Trophoblast cell (in vitro differentiated cells and primary cell): Measurements from ENCODE around the gene UBE2D2.

ENCODE experiments used
- DNase-seq, 2 donors: peaks; one replicate each; pipeline ENCODE4 v3.0.0-alpha.2; 2016
- H2AFZ ChIP-seq: 2 replicates; pipeline ENCODE4 v1.6.1; 2013; ENCODE audit warnings: low read length, moderate library complexity, mild to moderate bottlenecking; ENCODE audit not compliant: insufficient read depth, poor library complexity
- H2AK5ac ChIP-seq: 2 replicates; pipeline ENCODE4 v1.6.1; 2013; ENCODE audit warnings: mild to moderate bottlenecking, low read length
- H2BK120ac ChIP-seq: 2 replicates; pipeline ENCODE4 v1.6.1; 2013; ENCODE audit warnings: low read length, mild to moderate bottlenecking, moderate library complexity; ENCODE audit not compliant: insufficient read depth, poor library complexity
- H2BK12ac ChIP-seq: 2 replicates; pipeline ENCODE4 v1.6.1; 2013; ENCODE audit warnings: mild to moderate bottlenecking, low read length, moderate library complexity
- H2BK5ac ChIP-seq: 2 replicates; pipeline ENCODE4 v1.6.1; 2013; ENCODE audit warnings: low read length, low read depth, moderate library complexity, mild to moderate bottlenecking; ENCODE audit not compliant: poor library complexity
- H3K14ac ChIP-seq: 2 replicates; pipeline ENCODE4 v1.6.1; 2013; ENCODE audit warnings: mild to moderate bottlenecking, low read length
- H3K18ac ChIP-seq: 2 replicates; pipeline ENCODE4 v1.6.1; 2013; ENCODE audit warnings: mild to moderate bottlenecking, low read length
- H3K23ac ChIP-seq: 2 replicates; pipeline ENCODE4 v1.6.1; 2013; ENCODE audit warnings: low read length
- H3K27ac ChIP-seq: 2 replicates; pipeline ENCODE4 v1.5.1; 2013; ENCODE audit warnings: low read depth, mild to moderate bottlenecking, inconsistent platforms, low read length, moderate library complexity
- H3K27me3 ChIP-seq: 2 replicates; pipeline ENCODE4 v1.6.1; 2013; ENCODE audit warnings: inconsistent platforms, mild to moderate bottlenecking, low read length, moderate library complexity; ENCODE audit not compliant: insufficient read depth
- H3K36me3 ChIP-seq, 2 experiments: 1 replicate in 1 of 2; 2 replicates in 1 of 2; pipeline ENCODE4 v1.6.1; 2013; ENCODE audit warnings: low read length in 2 of 2, mild to moderate bottlenecking in 2 of 2, moderate library complexity in 1 of 2; ENCODE audit not compliant: insufficient read depth in 2 of 2, control insufficient read depth in 1 of 2
- H3K4ac ChIP-seq: 2 replicates; pipeline ENCODE4 v1.6.1; 2013; ENCODE audit warnings: low read depth, mild to moderate bottlenecking, low read length, moderate library complexity
- H3K4me1 ChIP-seq, 2 experiments: 1 replicate in 1 of 2; 2 replicates in 1 of 2; pipeline ENCODE4 v1.6.1; 2013; ENCODE audit warnings: low read length in 2 of 2, mild to moderate bottlenecking in 2 of 2, moderate library complexity in 1 of 2; ENCODE audit not compliant: insufficient read depth in 2 of 2, control insufficient read depth in 1 of 2
- H3K4me2 ChIP-seq: 2 replicates; pipeline ENCODE4 v1.6.1; 2013; ENCODE audit warnings: inconsistent platforms, mild to moderate bottlenecking, low read length, moderate library complexity
- H3K4me3 ChIP-seq: 2 replicates; pipeline ENCODE4 v1.5.1; 2013; ENCODE audit warnings: mild to moderate bottlenecking, low read depth, low read length, inconsistent platforms
- H3K79me1 ChIP-seq: one replicate; pipeline ENCODE4 v1.6.1; 2013; ENCODE audit warnings: low read length
- H3K79me2 ChIP-seq: 2 replicates; pipeline ENCODE4 v1.6.1; 2013; ENCODE audit warnings: low read length, mild to moderate bottlenecking; ENCODE audit not compliant: control insufficient read depth, insufficient read depth, poor library complexity
- H3K9ac ChIP-seq: 2 replicates; pipeline ENCODE4 v1.6.1; 2013; ENCODE audit warnings: mild to moderate bottlenecking, low read length
- H3K9me3 ChIP-seq: 2 replicates; pipeline ENCODE4 v1.6.1; 2013; ENCODE audit warnings: low read depth, mild to moderate bottlenecking, control low read depth, inconsistent platforms, low read length; ENCODE audit not compliant: insufficient read depth
- H4K12ac ChIP-seq: 2 replicates; pipeline ENCODE4 v1.6.1; 2013; ENCODE audit warnings: low read depth, mild to moderate bottlenecking, low read length, moderate library complexity
- H4K8ac ChIP-seq: 2 replicates; pipeline ENCODE4 v1.6.1; 2013; ENCODE audit warnings: low read depth, mild to moderate bottlenecking, low read length, moderate library complexity
- H4K91ac ChIP-seq: one replicate; pipeline ENCODE4 v1.6.1; 2013; ENCODE audit warnings: low read depth, mild to moderate bottlenecking, low read length, moderate library complexity
- WGBS: extraction: QIAGEN DNeasy Blood & Tissue Kit; methylation state at CpG from one replicate; pipeline ENCODE4 v1.1.7; 2013; ENCODE audit warnings: missing lambda C conversion rate; ENCODE audit not compliant: insufficient read length, insufficient coverage; ENCODE audit errors: extremely low coverage; 5-methylcytosine and 5-hydroxymethylcytosine counted together

The UBE2D2 gene

DNA sequence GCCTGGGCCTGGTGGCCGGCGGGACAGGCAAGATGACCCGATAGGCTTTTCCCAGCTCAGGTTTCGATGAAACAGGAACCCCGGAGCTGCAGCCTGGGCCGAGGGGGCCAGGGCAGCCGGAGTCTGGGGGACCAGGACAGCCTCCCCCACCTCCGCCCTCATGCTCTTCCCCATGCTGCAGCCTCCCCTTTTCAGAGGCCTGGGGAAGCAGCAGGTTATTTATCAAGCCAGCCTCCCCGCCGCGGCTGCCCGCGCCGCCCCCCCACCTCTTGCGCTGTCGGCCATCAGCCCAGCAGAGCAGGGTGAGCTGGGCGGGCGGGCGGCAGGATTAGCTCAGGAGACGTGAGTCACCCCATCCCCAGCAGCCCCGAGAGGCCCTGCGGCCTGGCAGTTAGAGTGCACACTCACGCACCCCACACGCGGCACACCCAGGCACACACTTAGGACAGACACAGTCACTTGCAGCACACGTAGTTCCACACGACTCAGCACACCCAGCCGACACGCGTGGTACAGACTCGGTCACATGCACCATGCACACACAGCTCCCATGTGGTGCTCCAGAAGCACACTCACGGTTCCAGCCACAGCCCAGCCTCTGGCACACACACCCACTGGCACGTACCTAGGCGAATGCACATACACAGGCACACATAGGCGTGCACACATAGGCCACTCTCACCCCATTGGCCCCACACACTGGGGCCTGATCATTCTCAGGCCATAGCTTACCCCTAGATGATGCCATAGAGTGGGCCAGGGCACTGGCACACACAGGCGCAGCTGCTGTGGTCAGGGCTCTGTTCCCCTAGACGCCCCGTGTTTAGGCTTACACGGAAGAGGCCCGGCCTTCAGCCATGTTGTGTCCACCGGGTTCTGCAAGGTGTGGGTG lies 100.0 kb downstream of the UBE2D2 start:
- no CpG with 5 or more reads among the region's 41 CpGs for WGBS
- H3K4me1 ChIP-seq: peaks cover 67 to 71% of the 10 kb centered on the region in 2 experiments
- H3K4me3 ChIP-seq: no peak overlapping the region
- H3K14ac ChIP-seq: peak overlapping the region; percentile 83
- no peak overlapping the region for H4K12ac ChIP-seq
- peak overlapping the region; percentile 63 for H4K91ac ChIP-seq
- H3K79me2 ChIP-seq: peaks cover 58% of the 10 kb centered on the region
- peak overlapping the region; percentile 38 for H4K8ac ChIP-seq
- H3K23ac ChIP-seq: no peak overlapping the region
- peaks cover 34 to 46% of the 10 kb centered on the region in 2 experiments for H3K36me3 ChIP-seq
- H2BK5ac ChIP-seq: peak overlapping the region; percentile 50
- H3K18ac ChIP-seq: peak overlapping the region; percentile 67
- H3K4ac ChIP-seq: peak overlapping the region; percentile 66
- peaks cover 46% of the 10 kb centered on the region for H3K79me1 ChIP-seq
- H3K4me2 ChIP-seq: peak overlapping the region; percentile 11
- peak overlapping the region; percentile 42 for H2BK12ac ChIP-seq
- no peaks in the 10 kb centered on the region for H3K27me3 ChIP-seq
- peak overlapping the region; percentile 78 for H2BK120ac ChIP-seq
- peak overlapping the region; percentile 69 for H2AK5ac ChIP-seq
- peak overlapping the region; percentile 62 for H2AFZ ChIP-seq
- DNase-seq: peak; percentile 73 to 81
- H3K27ac ChIP-seq: peak overlapping the region; percentile 73
- H3K9ac ChIP-seq: no peak overlapping the region
- H3K9me3 ChIP-seq: peaks cover 5% of the 10 kb centered on the region

DNA sequence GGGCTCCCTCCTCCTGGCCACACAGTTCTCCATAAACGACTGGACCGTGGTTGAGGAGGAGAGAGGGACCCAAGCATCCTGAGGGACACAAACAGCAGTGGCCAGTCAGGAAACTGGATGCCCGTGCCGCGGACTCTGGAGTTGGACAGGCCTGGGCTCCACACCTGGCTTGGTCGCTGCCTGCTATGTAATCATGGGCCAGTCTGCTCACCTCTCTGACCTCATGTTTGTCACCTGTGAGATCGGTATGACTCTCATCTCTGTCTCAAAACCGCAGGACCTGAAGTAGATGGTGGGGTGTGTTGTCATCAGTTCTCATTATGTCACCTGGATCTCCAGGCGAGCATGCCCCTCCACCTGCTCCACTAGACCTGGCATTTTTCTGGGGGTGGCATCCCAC lies 101.5 kb downstream of the UBE2D2 start:
- H4K12ac ChIP-seq: no peak overlapping the region
- no peak overlapping the region for H2BK12ac ChIP-seq
- peak overlapping the region; percentile 66 for H3K4ac ChIP-seq
- no peak overlapping the region for H2BK120ac ChIP-seq
- no peak overlapping the region for H4K8ac ChIP-seq
- H2BK5ac ChIP-seq: no peak overlapping the region
- no peaks in the 10 kb centered on the region for H3K27me3 ChIP-seq
- H3K4me2 ChIP-seq: no peak overlapping the region
- H2AK5ac ChIP-seq: no peak overlapping the region
- peaks cover 47% of the 10 kb centered on the region for H3K79me1 ChIP-seq
- no peak overlapping the region for H2AFZ ChIP-seq
- H3K14ac ChIP-seq: no peak overlapping the region
- H3K23ac ChIP-seq: no peak overlapping the region
- no peak overlapping the region for H4K91ac ChIP-seq
- no peak overlapping the region for H3K27ac ChIP-seq
- H3K4me3 ChIP-seq: no peak overlapping the region
- peaks cover 40 to 41% of the 10 kb centered on the region in 2 experiments for H3K36me3 ChIP-seq
- no CpG with 5 or more reads among the region's 9 CpGs for WGBS
- no peak overlapping the region for H3K9ac ChIP-seq
- peak in 1 of 2 donors; percentile 33 for DNase-seq
- peak overlapping the region; percentile 43 for H3K18ac ChIP-seq
- H3K9me3 ChIP-seq: peaks cover 3% of the 10 kb centered on the region
- peaks cover 70 to 74% of the 10 kb centered on the region in 2 experiments for H3K4me1 ChIP-seq
- H3K79me2 ChIP-seq: peaks cover 55% of the 10 kb centered on the region

DNA sequence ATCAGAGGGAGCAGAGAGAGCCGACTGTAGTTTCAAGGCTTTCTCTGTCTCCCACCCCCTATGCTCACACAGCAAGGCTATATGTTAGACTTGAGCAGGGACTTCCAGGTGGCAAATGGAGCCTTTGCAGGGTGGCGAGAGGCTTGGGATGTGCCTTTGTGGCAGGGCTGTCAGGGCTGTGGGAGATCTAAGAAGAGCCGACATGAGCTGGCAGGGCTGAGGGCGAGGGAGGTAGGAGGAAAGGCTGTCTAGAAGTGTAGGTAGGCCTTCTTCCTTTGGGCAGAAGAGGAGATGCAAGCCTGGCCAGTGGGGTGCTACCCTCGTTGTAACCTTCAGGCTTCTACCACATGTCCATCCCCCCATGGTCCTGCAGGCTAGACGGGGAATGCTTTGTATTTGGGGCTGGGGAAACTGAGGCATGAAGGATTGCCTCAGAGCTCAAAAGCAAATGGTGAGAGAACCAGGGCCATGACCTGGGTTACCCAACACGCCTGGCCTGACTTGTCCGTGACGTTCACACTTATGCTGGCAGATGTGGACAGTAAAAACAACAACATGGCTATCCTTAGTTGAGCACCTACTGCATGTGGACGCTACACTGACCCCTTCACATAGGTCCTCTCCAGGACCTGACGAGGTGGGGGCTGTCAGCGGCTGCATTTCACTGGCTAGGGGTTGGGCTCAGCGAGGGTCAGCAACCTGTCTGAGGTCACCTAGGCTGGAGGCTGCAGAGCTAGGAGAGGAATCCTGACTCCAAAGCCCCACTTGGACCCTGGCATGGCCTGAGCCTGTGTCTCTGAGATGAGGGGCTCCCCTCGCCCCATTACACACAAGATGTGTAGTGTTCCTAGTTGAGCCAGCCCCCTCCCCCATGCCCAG lies 102.3 kb downstream of the UBE2D2 start:
- Histone ChIP-seq H3K36me3 (peaks cover 41 to 43% of the 10 kb centered on the region in 2 experiments), H3K27ac (no peak overlapping the region), H2AFZ (no peak overlapping the region), H2BK120ac (no peak overlapping the region), H4K12ac (no peak overlapping the region), H3K79me1 (peaks cover 42% of the 10 kb centered on the region), H3K14ac (no peak overlapping the region), H3K4me3 (no peak overlapping the region), H3K4me1 (peaks cover 61 to 68% of the 10 kb centered on the region in 2 experiments), H2AK5ac (no peak overlapping the region), H3K9me3 (peaks cover 3% of the 10 kb centered on the region), H3K23ac (no peak overlapping the region), H3K4me2 (no peak overlapping the region), H3K4ac (peak overlapping the region; percentile 39), H3K27me3 (no peaks in the 10 kb centered on the region), H2BK5ac (no peak overlapping the region), H4K91ac (no peak overlapping the region), H3K9ac (no peak overlapping the region), H3K18ac (peak overlapping the region; percentile 12), H3K79me2 (peaks cover 50% of the 10 kb centered on the region), H4K8ac (no peak overlapping the region), H2BK12ac (no peak overlapping the region)
- WGBS: no CpG with 5 or more reads among the region's 14 CpGs
- no peak for DNase-seq

DNA sequence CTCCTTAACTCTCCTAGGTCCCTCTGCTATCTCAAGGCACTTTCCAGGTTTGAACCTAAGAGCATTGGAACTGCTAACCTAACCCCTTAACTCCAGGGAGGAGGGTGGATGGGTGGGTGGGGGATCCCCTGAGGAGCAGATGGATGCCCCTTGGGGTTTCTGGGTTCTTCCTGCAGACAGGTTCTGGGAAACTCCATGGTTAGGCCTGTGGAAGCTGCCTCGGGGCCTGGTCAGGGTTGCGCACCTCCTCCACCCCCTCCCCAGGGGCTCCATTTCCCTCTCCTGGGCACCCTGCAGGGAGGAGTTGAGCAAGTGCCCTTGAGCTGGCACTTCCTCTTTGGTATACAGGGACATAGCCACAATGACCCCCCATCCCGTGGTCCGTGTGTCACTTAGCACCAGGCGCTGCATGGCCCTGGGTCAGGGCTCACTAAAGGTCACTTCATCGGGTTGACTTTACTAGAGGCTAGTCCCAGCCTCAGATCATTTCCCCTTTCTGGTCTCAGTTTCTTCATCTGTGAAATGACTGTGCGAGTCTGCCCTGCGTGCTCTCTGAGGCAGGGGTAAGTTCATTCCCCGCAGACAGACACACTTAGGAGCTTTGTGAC lies 103.1 kb downstream of the UBE2D2 start:
- Histone ChIP-seq H3K27me3 (no peaks in the 10 kb centered on the region), H3K18ac (no peak overlapping the region), H3K4me2 (no peak overlapping the region), H4K91ac (no peak overlapping the region), H3K79me2 (peaks cover 57% of the 10 kb centered on the region), H3K36me3 (peaks cover 41 to 50% of the 10 kb centered on the region in 2 experiments), H4K8ac (no peak overlapping the region), H2AFZ (no peak overlapping the region), H3K9ac (no peak overlapping the region), H2AK5ac (no peak overlapping the region), H4K12ac (no peak overlapping the region), H3K79me1 (peaks cover 41% of the 10 kb centered on the region), H3K14ac (no peak overlapping the region), H3K4me1 (peaks cover 56 to 67% of the 10 kb centered on the region in 2 experiments), H3K27ac (no peak overlapping the region), H2BK120ac (no peak overlapping the region), H3K23ac (no peak overlapping the region), H2BK12ac (no peak overlapping the region), H3K4ac (peak overlapping the region; percentile 39), H3K4me3 (no peak overlapping the region), H3K9me3 (peaks cover 3% of the 10 kb centered on the region), H2BK5ac (no peak overlapping the region)
- peak; percentile 41 to 51 for DNase-seq
- WGBS: no CpG with 5 or more reads among the region's 9 CpGs
